ENCODE data around the gene HPGD. TPM values are rescaled to one million over a fixed set of nuclear protein-coding genes. Genes with fewer than 3 reads are reported as not detected.
"Not testable (repeated sequence)": the region's sequence is repeated elsewhere in the genome, so short reads cannot be mapped to it uniquely, and the experiment has no call there.

HPGD gene
- total RNA-seq, 2 experiments from 2014 or later: 16.5 to 19.5 TPM

DNA sequence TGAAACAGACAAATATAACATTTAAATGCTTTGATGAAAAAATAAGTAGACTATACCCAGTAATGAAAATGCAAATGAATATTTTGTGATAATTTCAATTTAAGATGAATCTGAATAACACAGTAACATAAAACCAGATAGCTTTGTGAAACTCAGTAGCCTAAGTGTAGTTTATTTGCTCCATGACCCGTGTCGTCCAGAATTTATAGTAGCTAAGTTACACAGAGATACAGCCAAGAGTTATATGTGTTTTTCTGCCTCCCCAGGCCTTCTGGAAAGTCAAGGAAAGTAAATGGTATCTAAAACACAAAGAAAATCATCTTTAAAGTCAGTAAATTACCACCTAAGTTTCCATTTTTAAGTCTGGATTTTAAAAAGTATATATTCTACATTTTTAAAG is 26.7 kb downstream of the HPGD start:
- Mint-ChIP-seq H3K27me3 (ENCODE audit: low read depth) (no peaks in the 10 kb centered on the region), H3K4me3 (no peak overlapping the region), H3K4me1 (ENCODE audit: low read depth) (peaks cover 27% of the 10 kb centered on the region), H3K9me3 (ENCODE audit: insufficient read depth) (no peaks in the 10 kb centered on the region), H3K36me3 (ENCODE audit: low read depth) (peaks cover 14% of the 10 kb centered on the region), H3K27ac (no peak overlapping the region)
- CTCF ChIA-PET: no interaction called here
- DNase-seq: no peak
- no peak for ATAC-seq
- POLR2A ChIA-PET: no interaction called here

DNA sequence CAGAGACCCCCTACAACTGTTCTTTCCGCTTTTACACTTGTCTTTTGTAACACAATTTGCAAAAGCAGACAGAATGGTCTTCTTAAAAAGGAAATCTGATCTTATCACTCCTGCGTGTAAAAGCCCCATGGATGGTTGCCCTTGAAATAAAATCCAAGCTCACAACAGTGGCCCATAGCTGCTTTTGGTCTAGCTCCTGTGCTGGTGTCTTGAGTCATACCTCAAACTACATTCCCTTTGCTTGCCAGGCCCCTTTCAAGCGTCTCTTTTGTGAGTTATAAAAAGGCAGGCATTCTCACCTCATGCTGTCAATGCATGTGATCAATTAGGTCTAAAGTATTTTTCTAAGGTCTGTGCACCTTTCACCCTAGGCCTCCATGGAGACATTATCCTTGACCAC is 27.6 kb downstream of the HPGD start:
- Mint-ChIP-seq H3K27me3 (ENCODE audit: low read depth) (no peaks in the 10 kb centered on the region), H3K27ac (no peak overlapping the region), H3K4me1 (ENCODE audit: low read depth) (peaks cover 26% of the 10 kb centered on the region), H3K9me3 (ENCODE audit: insufficient read depth) (no peaks in the 10 kb centered on the region), H3K4me3 (no peak overlapping the region), H3K36me3 (ENCODE audit: low read depth) (peaks cover 13% of the 10 kb centered on the region)
- ATAC-seq (no peak), DNase-seq (no peak)
- POLR2A ChIA-PET: no interaction called here
- CTCF ChIA-PET: no interaction called here

DNA sequence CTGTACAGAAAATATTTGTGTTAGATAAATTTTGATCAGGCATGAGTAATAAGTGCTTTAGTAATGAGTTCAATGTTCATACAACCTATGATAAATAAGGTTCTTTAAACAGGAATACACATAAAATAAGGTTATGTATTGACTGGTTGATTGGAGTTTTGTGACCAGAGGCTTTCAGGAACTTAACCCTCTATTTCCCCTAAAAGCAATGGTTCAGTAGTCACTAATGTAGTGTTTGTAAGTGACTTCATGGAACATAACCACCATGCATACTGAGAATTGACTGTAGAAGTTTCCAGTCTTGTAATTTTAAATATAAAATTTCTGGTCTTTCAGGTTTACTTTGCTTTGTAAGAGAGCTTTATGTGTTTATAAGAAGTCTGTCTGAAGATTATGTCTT is 28.1 kb downstream of the HPGD start:
- H3K27ac Mint-ChIP-seq: no peak overlapping the region
- no peaks in the 10 kb centered on the region for H3K9me3 Mint-ChIP-seq (ENCODE audit: insufficient read depth)
- no peaks in the 10 kb centered on the region for H3K27me3 Mint-ChIP-seq (ENCODE audit: low read depth)
- ChIA-PET CTCF (no interaction called here), POLR2A (no interaction called here)
- peaks cover 8% of the 10 kb centered on the region for H3K36me3 Mint-ChIP-seq (ENCODE audit: low read depth)
- ATAC-seq (no peak), DNase-seq (no peak)
- H3K4me3 Mint-ChIP-seq: no peak overlapping the region
- H3K4me1 Mint-ChIP-seq (ENCODE audit: low read depth): peaks cover 21% of the 10 kb centered on the region

DNA sequence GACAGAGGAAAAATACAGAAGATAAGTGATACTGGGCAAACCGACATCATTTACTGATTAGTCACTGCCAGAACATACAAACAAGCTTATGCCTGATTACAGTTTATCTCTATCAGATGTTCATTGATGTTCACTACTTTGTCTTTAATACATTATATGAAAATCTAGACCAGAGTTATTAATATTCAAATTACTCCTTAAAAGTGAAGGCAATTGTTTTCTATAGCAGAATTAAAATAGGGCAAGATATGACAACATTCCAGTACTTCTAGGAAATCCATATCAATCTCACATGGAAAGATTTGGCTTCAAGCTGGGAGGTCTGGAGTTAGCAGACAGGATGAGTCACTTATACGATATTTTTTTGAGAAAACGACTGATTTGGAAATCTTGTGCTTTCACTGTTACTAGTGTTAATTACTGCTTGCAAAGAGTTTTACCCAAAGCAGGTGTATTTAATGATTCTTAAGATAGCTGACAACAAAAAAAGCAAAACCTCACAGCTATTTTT is 31.8 kb downstream of the HPGD start:
- H3K9me3 Mint-ChIP-seq (ENCODE audit: insufficient read depth): no peaks in the 10 kb centered on the region
- DNase-seq (no peak), ATAC-seq (no peak)
- ChIA-PET POLR2A (no interaction called here), CTCF (interaction anchor here (1.0 kb wide), 1 partner anchor 225 kb away, joined by 3 read pairs; no protein-coding TSS in a partner anchor)
- no peak overlapping the region for H3K4me3 Mint-ChIP-seq
- no peaks in the 10 kb centered on the region for H3K27me3 Mint-ChIP-seq (ENCODE audit: low read depth)
- no peaks in the 10 kb centered on the region for H3K4me1 Mint-ChIP-seq (ENCODE audit: low read depth)
- H3K36me3 Mint-ChIP-seq (ENCODE audit: low read depth): peaks cover 8% of the 10 kb centered on the region
- no peak overlapping the region for H3K27ac Mint-ChIP-seq

DNA sequence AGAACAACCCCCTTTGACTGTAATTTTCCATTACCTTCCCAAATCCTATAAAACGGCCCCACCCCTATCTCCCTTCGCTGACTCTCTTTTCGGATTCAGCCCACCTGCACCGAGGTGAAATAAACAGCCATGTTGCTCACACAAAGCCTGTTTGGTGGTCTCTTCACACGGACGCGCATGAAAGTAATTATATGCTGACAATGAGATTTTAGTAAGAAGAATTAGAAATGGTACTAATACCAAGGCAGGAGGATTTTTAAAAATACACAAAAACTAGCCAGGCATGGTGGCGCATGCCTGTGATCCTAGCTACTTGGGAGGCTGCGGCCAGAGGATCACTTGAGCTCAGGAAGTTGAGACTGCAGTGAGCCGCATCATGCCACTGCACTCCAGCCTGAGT is 33.9 kb downstream of the HPGD start:
- H3K4me3 Mint-ChIP-seq; H3K27me3 Mint-ChIP-seq (ENCODE audit: low read depth); H3K9me3 Mint-ChIP-seq (ENCODE audit: insufficient read depth); H3K36me3 Mint-ChIP-seq (ENCODE audit: low read depth); H3K4me1 Mint-ChIP-seq (ENCODE audit: low read depth); H3K27ac Mint-ChIP-seq; DNase-seq; ATAC-seq; CTCF ChIA-PET; POLR2A ChIA-PET: not testable (repeated sequence)

DNA sequence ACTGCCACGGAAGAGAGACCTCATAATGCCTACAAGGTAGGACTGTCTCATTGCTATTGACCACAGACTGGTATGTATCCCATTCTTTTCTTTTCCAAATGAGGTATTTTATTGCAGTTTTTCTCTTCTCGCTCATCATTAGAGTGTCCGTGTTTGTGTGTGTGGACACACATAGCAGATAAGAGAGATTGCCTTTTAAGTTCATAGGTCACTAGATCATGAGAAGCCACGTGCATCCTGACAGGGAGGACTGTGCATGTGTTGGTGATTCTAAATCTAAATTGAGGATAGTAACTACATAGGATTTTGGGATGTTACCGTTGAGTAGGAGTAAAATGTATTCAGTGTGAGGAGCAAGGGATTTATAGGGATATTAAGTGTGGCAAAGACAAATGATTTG is 37.3 kb downstream of the HPGD start:
- Mint-ChIP-seq H3K27me3 (ENCODE audit: low read depth) (no peaks in the 10 kb centered on the region), H3K4me3 (no peak overlapping the region), H3K4me1 (ENCODE audit: low read depth) (no peaks in the 10 kb centered on the region), H3K36me3 (ENCODE audit: low read depth) (no peaks in the 10 kb centered on the region), H3K27ac (no peak overlapping the region), H3K9me3 (ENCODE audit: insufficient read depth) (no peaks in the 10 kb centered on the region)
- no peak for DNase-seq
- CTCF ChIA-PET: no interaction called here
- POLR2A ChIA-PET: no interaction called here
- no peak for ATAC-seq

DNA sequence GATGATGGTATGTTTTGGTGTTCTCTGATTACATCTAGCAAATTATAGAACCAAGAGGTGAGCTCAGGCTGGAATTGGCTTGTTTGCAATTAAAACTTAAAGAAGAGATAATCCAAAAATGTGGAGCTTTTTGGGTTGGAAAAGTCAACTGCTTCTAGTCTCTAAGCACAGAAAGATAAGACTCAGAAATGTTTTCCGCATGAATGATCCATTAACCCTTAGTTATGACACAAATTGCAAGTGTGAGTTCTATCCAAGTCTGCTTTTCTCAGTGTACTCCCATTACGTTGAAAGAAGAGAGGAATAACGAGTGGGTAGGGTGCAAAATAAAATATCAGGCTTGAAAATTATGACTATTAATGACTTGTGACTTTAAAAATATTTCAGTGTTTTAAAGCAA is 38.5 kb downstream of the HPGD start:
- Mint-ChIP-seq H3K27ac (no peak overlapping the region), H3K36me3 (ENCODE audit: low read depth) (no peaks in the 10 kb centered on the region), H3K9me3 (ENCODE audit: insufficient read depth) (no peaks in the 10 kb centered on the region), H3K4me1 (ENCODE audit: low read depth) (no peaks in the 10 kb centered on the region), H3K27me3 (ENCODE audit: low read depth) (no peaks in the 10 kb centered on the region), H3K4me3 (no peak overlapping the region)
- ATAC-seq: no peak
- CTCF ChIA-PET: no interaction called here
- POLR2A ChIA-PET: no interaction called here
- no peak for DNase-seq

DNA sequence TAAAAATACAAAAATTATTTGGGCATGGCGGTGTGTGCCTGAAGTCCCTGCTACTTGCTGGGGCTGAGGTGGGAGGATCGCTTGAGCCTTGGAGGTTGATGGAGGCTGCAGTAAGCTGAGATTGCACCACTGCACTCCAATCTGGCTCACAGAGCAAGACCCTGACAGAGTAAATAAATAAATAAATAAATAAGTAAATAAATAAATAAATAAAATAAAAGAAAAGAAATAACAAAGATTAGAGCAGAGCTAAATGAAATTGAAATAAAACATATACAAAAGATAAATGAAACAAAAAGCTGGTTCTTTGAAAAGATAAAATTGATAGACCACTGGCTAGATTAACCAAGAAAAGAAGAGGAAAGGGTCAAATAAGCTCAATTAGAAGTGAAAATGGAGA is 43.1 kb downstream of the HPGD start:
- no peaks in the 10 kb centered on the region for H3K36me3 Mint-ChIP-seq (ENCODE audit: low read depth)
- CTCF ChIA-PET: no interaction called here

DNA sequence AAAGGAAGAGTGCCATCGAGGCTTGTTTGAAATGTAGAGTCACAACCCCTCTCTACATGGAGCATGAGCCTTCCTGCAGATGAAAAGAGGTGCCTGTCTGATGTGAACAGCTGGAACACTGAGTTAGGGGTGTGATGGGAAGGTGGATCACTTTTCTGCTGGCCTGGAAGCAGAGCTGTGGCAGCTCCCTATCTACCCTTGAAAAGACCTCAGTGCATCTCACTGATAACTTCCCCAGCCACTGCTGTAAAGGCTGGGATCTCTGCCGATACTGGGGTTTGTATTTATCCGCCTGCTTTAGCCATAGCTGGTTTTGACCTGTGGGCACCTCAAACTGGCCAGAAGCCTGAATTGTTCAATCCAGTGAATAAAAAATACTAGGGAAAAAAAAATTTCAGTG is 46.8 kb downstream of the HPGD start:
- Mint-ChIP-seq H3K27me3 (ENCODE audit: low read depth) (no peaks in the 10 kb centered on the region), H3K4me3 (no peak overlapping the region), H3K9me3 (ENCODE audit: insufficient read depth) (no peaks in the 10 kb centered on the region), H3K27ac (no peak overlapping the region), H3K4me1 (ENCODE audit: low read depth) (no peaks in the 10 kb centered on the region), H3K36me3 (ENCODE audit: low read depth) (no peaks in the 10 kb centered on the region)
- ATAC-seq (no peak), DNase-seq (no peak)
- ChIA-PET POLR2A (no interaction called here), CTCF (no interaction called here)

More for the DNA sequence above, 43.1 kb downstream of the HPGD start:
- Mint-ChIP-seq H3K9me3 (ENCODE audit: insufficient read depth) (no peaks in the 10 kb centered on the region), H3K4me3 (no peak overlapping the region), H3K27ac (no peak overlapping the region), H3K4me1 (ENCODE audit: low read depth) (no peaks in the 10 kb centered on the region), H3K27me3 (ENCODE audit: low read depth) (no peaks in the 10 kb centered on the region)
- DNase-seq (no peak), ATAC-seq (no peak)
- POLR2A ChIA-PET: no interaction called here

DNA sequence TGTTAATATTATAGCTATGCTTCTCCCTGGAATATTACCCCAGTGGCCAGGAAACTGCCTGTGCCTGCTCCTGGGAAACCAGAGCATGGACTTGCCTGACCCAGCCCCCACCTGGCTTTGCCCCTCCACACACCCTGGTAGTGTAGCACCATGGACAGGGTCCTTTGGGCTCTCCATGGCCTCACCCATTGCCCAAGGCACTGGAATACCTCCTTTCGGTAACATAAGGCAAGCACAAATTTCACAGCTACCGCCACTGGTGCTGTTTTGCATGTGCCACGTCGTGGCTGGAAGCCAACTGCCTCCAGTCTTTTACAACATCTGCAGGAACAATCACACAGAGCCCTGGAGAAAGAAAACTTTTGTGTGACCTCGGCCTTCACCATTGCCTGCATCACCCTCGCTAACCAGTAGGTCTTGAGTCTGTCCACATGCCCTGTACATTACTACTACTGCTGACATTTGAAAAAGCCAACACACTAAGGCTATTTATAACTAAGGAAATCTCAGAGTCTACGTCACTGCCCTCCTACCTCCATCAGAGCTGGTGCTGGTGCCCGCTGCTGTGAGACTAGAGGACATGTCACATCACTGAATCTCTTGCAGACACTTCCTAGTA is 47.7 kb downstream of the HPGD start:
- CTCF ChIA-PET: no interaction called here
- Mint-ChIP-seq H3K27me3 (ENCODE audit: low read depth) (peaks cover 2% of the 10 kb centered on the region), H3K4me3 (no peak overlapping the region), H3K9me3 (ENCODE audit: insufficient read depth) (no peaks in the 10 kb centered on the region), H3K4me1 (ENCODE audit: low read depth) (no peaks in the 10 kb centered on the region), H3K36me3 (ENCODE audit: low read depth) (no peaks in the 10 kb centered on the region), H3K27ac (no peak overlapping the region)
- POLR2A ChIA-PET: no interaction called here
- DNase-seq (no peak), ATAC-seq (no peak)

DNA sequence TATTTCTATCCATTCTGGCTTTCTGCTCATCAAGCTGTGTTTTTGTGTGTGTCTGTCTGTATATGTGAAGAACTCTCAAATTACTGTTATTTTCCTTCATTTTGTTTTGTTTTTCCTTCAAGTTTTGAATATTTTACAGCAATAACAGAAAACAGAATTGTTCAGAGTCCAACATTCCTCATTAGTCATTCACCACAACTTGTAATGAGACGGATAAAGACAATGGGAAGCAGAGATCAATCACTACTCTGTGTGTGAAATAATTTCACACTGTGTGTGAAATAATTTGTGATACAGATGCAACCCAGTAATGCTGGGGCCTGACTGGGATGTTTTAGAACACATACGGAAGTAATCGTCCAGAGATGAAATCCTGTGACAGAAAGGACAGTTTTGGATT is 55.2 kb downstream of the HPGD start:
- no peaks in the 10 kb centered on the region for H3K4me1 Mint-ChIP-seq (ENCODE audit: low read depth)
- H3K4me3 Mint-ChIP-seq: no peak overlapping the region
- POLR2A ChIA-PET: no interaction called here
- ATAC-seq (no peak), DNase-seq (no peak)
- H3K9me3 Mint-ChIP-seq (ENCODE audit: insufficient read depth): no peaks in the 10 kb centered on the region
- CTCF ChIA-PET: no interaction called here
- no peaks in the 10 kb centered on the region for H3K36me3 Mint-ChIP-seq (ENCODE audit: low read depth)
- H3K27ac Mint-ChIP-seq: no peak overlapping the region
- H3K27me3 Mint-ChIP-seq (ENCODE audit: low read depth): peaks cover 2% of the 10 kb centered on the region

DNA sequence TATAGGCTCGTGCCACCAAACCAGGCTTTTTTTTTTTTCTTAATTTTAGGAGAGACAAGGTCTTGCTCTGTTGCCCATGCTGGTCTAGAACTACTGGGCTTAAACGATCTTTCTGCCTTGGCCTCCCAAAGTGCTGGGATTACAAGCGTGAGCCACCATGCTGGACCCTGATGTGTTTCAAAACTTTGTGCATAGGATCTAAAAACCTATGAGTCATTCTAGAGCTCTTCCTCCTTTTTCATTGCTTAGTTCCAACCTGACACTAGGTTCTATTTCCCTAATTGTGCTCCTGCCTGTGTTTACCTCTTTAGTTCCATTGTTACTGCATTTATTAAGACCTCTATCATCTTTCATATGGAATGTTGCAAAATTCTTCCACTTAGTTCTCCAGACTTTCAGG is 57.3 kb downstream of the HPGD start:
- no peaks in the 10 kb centered on the region for H3K27me3 Mint-ChIP-seq (ENCODE audit: low read depth)
- no peak overlapping the region for H3K4me3 Mint-ChIP-seq
- POLR2A ChIA-PET: no interaction called here
- DNase-seq (no peak), ATAC-seq (no peak)
- CTCF ChIA-PET: no interaction called here
- H3K4me1 Mint-ChIP-seq (ENCODE audit: low read depth): no peaks in the 10 kb centered on the region
- H3K27ac Mint-ChIP-seq: no peak overlapping the region
- no peaks in the 10 kb centered on the region for H3K36me3 Mint-ChIP-seq (ENCODE audit: low read depth)
- H3K9me3 Mint-ChIP-seq (ENCODE audit: insufficient read depth): no peaks in the 10 kb centered on the region

DNA sequence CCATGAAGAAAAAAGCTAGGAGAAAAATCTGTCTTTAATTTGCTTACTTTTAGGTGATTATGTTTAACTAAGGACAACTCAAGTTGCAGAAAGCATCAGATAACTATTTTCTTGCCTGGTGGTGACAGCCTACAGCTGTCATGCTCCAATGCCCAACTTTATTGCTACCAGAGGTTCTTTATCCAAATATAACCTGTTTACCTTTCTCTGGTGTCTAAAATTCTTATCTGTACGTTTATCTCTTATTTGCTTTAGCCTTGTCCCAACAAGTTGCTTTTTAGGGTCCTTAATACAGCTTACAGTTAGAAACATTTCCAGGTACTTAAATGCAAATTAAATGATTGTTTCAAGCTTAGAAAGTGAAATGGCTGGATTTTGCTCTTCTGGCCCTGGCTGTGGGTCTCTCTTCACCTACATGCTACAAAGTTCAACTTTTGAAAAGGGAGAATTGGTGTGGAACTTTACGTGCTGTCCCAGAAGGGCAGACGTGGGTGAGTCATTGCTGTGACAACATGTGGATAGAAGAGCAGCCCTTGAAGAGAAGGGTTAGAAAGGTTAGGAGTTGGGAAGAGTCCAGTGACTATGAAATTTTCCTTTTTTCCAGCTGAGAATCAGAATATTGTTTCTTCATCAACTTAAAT is 60.7 kb downstream of the HPGD start:
- Mint-ChIP-seq H3K27ac (no peak overlapping the region), H3K36me3 (ENCODE audit: low read depth) (no peaks in the 10 kb centered on the region), H3K4me1 (ENCODE audit: low read depth) (no peaks in the 10 kb centered on the region), H3K9me3 (ENCODE audit: insufficient read depth) (no peaks in the 10 kb centered on the region), H3K27me3 (ENCODE audit: low read depth) (peaks cover 5% of the 10 kb centered on the region), H3K4me3 (no peak overlapping the region)
- ChIA-PET CTCF (no interaction called here), POLR2A (no interaction called here)
- no peak for ATAC-seq
- DNase-seq: no peak

Data from activated CD8-positive, alpha-beta T cell treated with anti-CD3 and anti-CD28 coated beads, Interleukin-2, amount 10 ng/mL, durations not matched to agents 7 days and 5 days (primary cell).